Measurements from ENCODE around the gene NFAT5. TPM values are rescaled to one million over a fixed set of nuclear protein-coding genes. Genes with fewer than 3 reads are reported as not detected.

NFAT5 gene
- total and polyA plus RNA-seq, 2 donors (not counting 3 experiments of a cell fraction or from before 2014, with no cell fraction given) = 17.2 to 49.5 TPM

DNA sequence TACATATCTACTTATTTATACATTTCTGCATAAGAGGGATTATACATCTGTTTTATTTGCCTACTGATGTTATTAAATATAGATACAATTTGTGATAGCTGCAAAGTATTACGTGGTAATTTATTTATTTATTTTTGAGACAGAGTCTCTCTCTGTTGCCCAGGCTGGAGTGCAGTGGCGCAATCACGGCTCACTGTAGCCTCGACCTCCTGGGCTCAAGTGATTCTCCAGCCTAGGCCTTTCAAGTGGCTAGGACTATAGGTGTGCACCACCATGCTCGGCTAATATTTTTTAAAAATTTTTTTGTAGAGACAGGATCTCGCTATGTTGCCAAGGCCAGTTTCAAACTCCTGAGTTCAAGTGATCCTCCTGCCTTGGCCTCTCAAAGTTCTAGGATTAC, 35.5 kb downstream of the NFAT5 start:
- TF ChIP-seq, protein P1, sequence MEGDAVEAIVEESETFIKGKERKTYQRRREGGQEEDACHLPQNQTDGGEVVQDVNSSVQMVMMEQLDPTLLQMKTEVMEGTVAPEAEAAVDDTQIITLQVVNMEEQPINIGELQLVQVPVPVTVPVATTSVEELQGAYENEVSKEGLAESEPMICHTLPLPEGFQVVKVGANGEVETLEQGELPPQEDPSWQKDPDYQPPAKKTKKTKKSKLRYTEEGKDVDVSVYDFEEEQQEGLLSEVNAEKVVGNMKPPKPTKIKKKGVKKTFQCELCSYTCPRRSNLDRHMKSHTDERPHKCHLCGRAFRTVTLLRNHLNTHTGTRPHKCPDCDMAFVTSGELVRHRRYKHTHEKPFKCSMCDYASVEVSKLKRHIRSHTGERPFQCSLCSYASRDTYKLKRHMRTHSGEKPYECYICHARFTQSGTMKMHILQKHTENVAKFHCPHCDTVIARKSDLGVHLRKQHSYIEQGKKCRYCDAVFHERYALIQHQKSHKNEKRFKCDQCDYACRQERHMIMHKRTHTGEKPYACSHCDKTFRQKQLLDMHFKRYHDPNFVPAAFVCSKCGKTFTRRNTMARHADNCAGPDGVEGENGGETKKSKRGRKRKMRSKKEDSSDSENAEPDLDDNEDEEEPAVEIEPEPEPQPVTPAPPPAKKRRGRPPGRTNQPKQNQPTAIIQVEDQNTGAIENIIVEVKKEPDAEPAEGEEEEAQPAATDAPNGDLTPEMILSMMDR (IDR thresholded peaks at IDR 0.05; ENCODE audit: extremely low read depth in 1 of 2, insufficient read depth in 1 of 2, low read depth in 1 of 2, low read length in 2 of 2) = no peak
- no peak for TF ChIP-seq POLR2AphosphoS5 (IDR thresholded peaks at IDR 0.05; ENCODE audit: insufficient read depth, low read depth, low read length)
- no peak for TF ChIP-seq EZH2 (IDR thresholded peaks at IDR 0.05; ENCODE audit: borderline replicate concordance, low read depth, low read length, severe bottlenecking)
- TF ChIP-seq MYC (IDR thresholded peaks at IDR 0.05; ENCODE audit: low read depth, low read length) = no peak
- no peak for TF ChIP-seq POLR2A (IDR thresholded peaks at IDR 0.05; ENCODE audit: low read depth, low read length)
- TF ChIP-seq, protein P2, sequence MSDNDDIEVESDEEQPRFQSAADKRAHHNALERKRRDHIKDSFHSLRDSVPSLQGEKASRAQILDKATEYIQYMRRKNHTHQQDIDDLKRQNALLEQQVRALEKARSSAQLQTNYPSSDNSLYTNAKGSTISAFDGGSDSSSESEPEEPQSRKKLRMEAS (IDR thresholded peaks at IDR 0.05; ENCODE audit: insufficient read depth, insufficient read length) = no peak
- no peak for TF ChIP-seq JUN (IDR thresholded peaks at IDR 0.05; ENCODE audit: borderline replicate concordance, insufficient read depth, insufficient read length, low read depth)
- no peak for TF ChIP-seq GATA2 (IDR thresholded peaks at IDR 0.05; ENCODE audit: insufficient read depth, insufficient read length, low read depth, low read length)
- TF ChIP-seq FOS (IDR thresholded peaks at IDR 0.05; ENCODE audit: borderline replicate concordance, insufficient read depth, low read length) = no peak
- FAIRE-seq = no peak
- dilution Hi-C loops (cut with MboI; ENCODE audit: extremely low pct_ligation_motif_present, low sequenced_read_pairs) = no loop called here

More for the DNA sequence above, 35.5 kb downstream of the NFAT5 start:
- ChIA-PET CTCF (interaction anchor here (0.8 to 1.5 kb wide), 3 partner anchors 18 to 106 kb away, joined by 3 to 4 read pairs (median 3); no protein-coding TSS in a partner anchor), POLR2A (no interaction called here)
- Histone ChIP-seq H2AFZ (ENCODE audit: low read depth, low read length) (no peak overlapping the region), H3K4me3 (replicated peaks in 1 of 3; ENCODE audit: insufficient read depth in 1 of 3, low read depth in 1 of 3, low read length in 3 of 3) (no peak overlapping the region), H3K9ac (replicated peaks; ENCODE audit: extremely low read depth, insufficient read depth, low read length) (no peak overlapping the region), H3K4me1 (ENCODE audit: control insufficient read depth, extremely low read depth, insufficient read depth, low read length) (no peaks in the 10 kb centered on the region), H4K20me1 (replicated peaks; ENCODE audit: control insufficient read depth, extremely low read depth, insufficient read depth, low read length) (peaks cover 7% of the 10 kb centered on the region), H3K4me2 (ENCODE audit: insufficient read depth, low read length) (no peak overlapping the region), H3K36me3 (ENCODE audit: control insufficient read depth in 2 of 2, extremely low read depth in 1 of 2, insufficient read depth in 2 of 2, low read length in 2 of 2) (no peaks in the 10 kb centered on the region), H3K27me3 (ENCODE audit: control insufficient read depth in 2 of 2, insufficient read depth in 2 of 2, low read length in 2 of 2) (no peaks in the 10 kb centered on the region), H3K9me1 (replicated peaks; ENCODE audit: control insufficient read depth, extremely low read depth, insufficient read depth, low read length) (peaks cover 3% of the 10 kb centered on the region), H3K27ac (ENCODE audit: insufficient read depth, low read depth, low read length) (no peak overlapping the region), H3K79me2 (ENCODE audit: control insufficient read depth, insufficient read depth, low read length) (peaks cover 66% of the 10 kb centered on the region), H3K9me3 (replicated peaks; ENCODE audit: control insufficient read depth, insufficient read depth, low read length) (no peaks in the 10 kb centered on the region)
- BruUV-seq (replicated peaks) = no TSS peak
- no peak for DNase-seq (ENCODE audit: low read depth, low spot score)
- intact Hi-C loops (cut with micrococcal nuclease) = no loop called here

All from endothelial cell of umbilical vein (primary cell).